Kidney glomerular epithelial cell (primary cell): ENCODE results near the gene ADAMTS20.
"Not testable (repeated sequence)": the region's sequence is repeated elsewhere in the genome, so short reads cannot be mapped to it uniquely, and the experiment has no call there.

Experiments used
- DNase-seq: peaks from one replicate; lab custom pipeline; 2025; lab: John Stamatoyannopoulos, UW

ADAMTS20 gene

GRCh38 chr12:43551971-43552559 is at the start of gene ADAMTS20:
Gene ADAMTS20, minus strand, starts transcription at chr12:43552203. Its CDS starts 282 bp downstream, at chr12:43551921.
- DNase-seq = no peak

GRCh38 chr12:43599708-43600107 is 47.7 kb upstream of the ADAMTS20 start:
- DNase-seq = no peak

GRCh38 chr12:43599066-43599465 is 47.1 kb upstream of the ADAMTS20 start:
- DNase-seq = no peak

- DNase-seq = no peak
Measured at GRCh38 chr12:43590307-43590706, 38.3 kb upstream of the ADAMTS20 start.

- DNase-seq = no peak
Measured at GRCh38 chr12:43586646-43587245, 34.7 kb upstream of the ADAMTS20 start.

GRCh38 chr12:43585676-43586075 is 33.7 kb upstream of the ADAMTS20 start:
- DNase-seq = no peak

GRCh38 chr12:43580601-43581000 is 28.6 kb upstream of the ADAMTS20 start:
- DNase-seq = no peak

- DNase-seq = no peak
Measured at GRCh38 chr12:43579206-43579605, 27.2 kb upstream of the ADAMTS20 start.

GRCh38 chr12:43578782-43579181 is 26.8 kb upstream of the ADAMTS20 start:
- DNase-seq = no peak

- DNase-seq = no peak
Measured at GRCh38 chr12:43577381-43577780, 25.4 kb upstream of the ADAMTS20 start.

GRCh38 chr12:43576162-43576561 is 24.2 kb upstream of the ADAMTS20 start:
- DNase-seq = no peak

GRCh38 chr12:43571885-43572284 is 19.9 kb upstream of the ADAMTS20 start:
- DNase-seq = no peak

GRCh38 chr12:43556057-43556456 is 4.1 kb upstream of the ADAMTS20 start:
- DNase-seq = no peak

- no peak for DNase-seq
Measured at GRCh38 chr12:43551279-43551970, 578 bp downstream of the ADAMTS20 start.

GRCh38 chr12:43550831-43551271 is 1.2 kb downstream of the ADAMTS20 start:
- DNase-seq = no peak

GRCh38 chr12:43544703-43545102 is 7.3 kb downstream of the ADAMTS20 start:
- no peak for DNase-seq

- peak; percentile 59 for DNase-seq
Measured at GRCh38 chr12:43540470-43540869, 11.5 kb downstream of the ADAMTS20 start.

GRCh38 chr12:43537675-43538074 is 14.3 kb downstream of the ADAMTS20 start:
- DNase-seq = not testable (repeated sequence)

GRCh38 chr12:43516045-43516444 is 36.0 kb downstream of the ADAMTS20 start:
- no peak for DNase-seq

- peak; percentile 0 for DNase-seq
Measured at GRCh38 chr12:43501703-43502102, 50.3 kb downstream of the ADAMTS20 start.

GRCh38 chr12:43493261-43493797 is 58.7 kb downstream of the ADAMTS20 start:
- DNase-seq = no peak

GRCh38 chr12:43482311-43483085 is 69.5 kb downstream of the ADAMTS20 start:
- no peak for DNase-seq
